Measurements from ENCODE around the gene RALGPS1. TPM values are rescaled to one million over a fixed set of nuclear protein-coding genes. Genes with fewer than 3 reads are reported as not detected.

The RALGPS1 gene
- total and polyA plus RNA-seq, 2 of the 13 experiments (the other 11 are each of a cell fraction or from before 2014, with no cell fraction given) = 3.7 to 6.5 TPM

- TF ChIP-seq HNF1B (CRISPR knock-in tag; IDR thresholded peaks at IDR 0.05) (peak; percentile 96), MTA1 (CRISPR knock-in tag; IDR thresholded peaks at IDR 0.05; ENCODE audit: borderline replicate concordance) (peak; percentile 56; the same call in 1 of the 2 replicates), KAT7 (CRISPR knock-in tag; IDR thresholded peaks at IDR 0.05; ENCODE audit: borderline replicate concordance) (no peak), SRSF1 (optimal IDR thresholded peaks at IDR 0.05; ENCODE audit: low read depth, low read length) (no peak), POGK (CRISPR knock-in tag; conservative IDR thresholded peaks at IDR 0.05) (peak; percentile 83; the same call in 1 of the 2 replicates), FOSL2 (CRISPR knock-in tag; IDR thresholded peaks at IDR 0.05) (peak; percentile 92), ZNF670 (CRISPR knock-in tag; IDR thresholded peaks at IDR 0.05; ENCODE audit: borderline replicate concordance) (peak; percentile 95; the same call in 1 of the 2 replicates), ZXDC (CRISPR knock-in tag; IDR thresholded peaks at IDR 0.05) (peak; percentile 92; the same call in 1 of the 2 replicates), CBX1 (IDR thresholded peaks at IDR 0.05; ENCODE audit: low read depth) (no peak), ZNF773 (CRISPR knock-in tag; IDR thresholded peaks at IDR 0.05; ENCODE audit: borderline replicate concordance) (peak; percentile 90; the same call in 1 of the 2 replicates), ISX (CRISPR knock-in tag; conservative IDR thresholded peaks at IDR 0.05) (peak; percentile 92; the same call in 1 of the 2 replicates), HDAC6 (IDR thresholded peaks at IDR 0.05; ENCODE audit: low read depth, low read length) (no peak), ZC3H4 (CRISPR knock-in tag; IDR thresholded peaks at IDR 0.05; ENCODE audit: borderline replicate concordance) (0 out of 2 replicates have a peak, but pooled peaks have one; percentile 64), PBX3 (CRISPR knock-in tag; IDR thresholded peaks at IDR 0.05; ENCODE audit: borderline replicate concordance) (peak; percentile 79; the same call in 1 of the 2 replicates), SALL2 (CRISPR knock-in tag; IDR thresholded peaks at IDR 0.05) (peak; percentile 66; the same call in 1 of the 2 replicates), HOXA5 (CRISPR knock-in tag; IDR thresholded peaks at IDR 0.05) (peak; percentile 91; the same call in 1 of the 2 replicates), GABPA (IDR thresholded peaks at IDR 0.05; ENCODE audit: low read depth, low read length) (no peak), GABPA (CRISPR knock-in tag; IDR thresholded peaks at IDR 0.05; ENCODE audit: low read depth) (peak; percentile 55; the same call in 1 of the 2 replicates), ARNTL (CRISPR knock-in tag; IDR thresholded peaks at IDR 0.05) (peak; percentile 100), PAX8 (CRISPR knock-in tag; IDR thresholded peaks at IDR 0.05; ENCODE audit: borderline replicate concordance) (peak; percentile 60; the same call in 1 of the 2 replicates), ZSCAN30 (CRISPR knock-in tag; IDR thresholded peaks at IDR 0.05) (no peak), NFE2 (CRISPR knock-in tag; IDR thresholded peaks at IDR 0.05) (0 out of 2 replicates have a peak, but pooled peaks have one; percentile 39)
Measured at GRCh38 chr9:127159325-127159801, 244.8 kb downstream of the RALGPS1 start (continued).

All from HepG2 (cell line).